Breast epithelium (tissue), 3 donors: Measurements from ENCODE around the gene MTRR.

Experiments used
- POLR2A ChIP-seq: fragments of 450-650 bp; IDR thresholded peaks from one replicate; pipeline ENCODE4 v1.6.1; 2016; ENCODE audit warnings: antibody characterized with exemption, mild to moderate bottlenecking, moderate library complexity
- POLR2AphosphoS5 ChIP-seq, 3 donors: sonication (generic); formaldehyde crosslinking; IDR thresholded peaks; one replicate each; pipeline ENCODE4 v1.6.1; 2017; ENCODE audit warnings: antibody characterized with exemption in 3 of 3
- TF ChIP-seq, protein P1 (sequence below), 3 donors: fragments of 450-650 bp; IDR thresholded peaks; one replicate each; pipeline ENCODE4 v1.5.1; 2016 to 2017; ENCODE audit warnings: antibody characterized with exemption in 3 of 3, mild to moderate bottlenecking in 3 of 3, moderate library complexity in 3 of 3

DNA sequence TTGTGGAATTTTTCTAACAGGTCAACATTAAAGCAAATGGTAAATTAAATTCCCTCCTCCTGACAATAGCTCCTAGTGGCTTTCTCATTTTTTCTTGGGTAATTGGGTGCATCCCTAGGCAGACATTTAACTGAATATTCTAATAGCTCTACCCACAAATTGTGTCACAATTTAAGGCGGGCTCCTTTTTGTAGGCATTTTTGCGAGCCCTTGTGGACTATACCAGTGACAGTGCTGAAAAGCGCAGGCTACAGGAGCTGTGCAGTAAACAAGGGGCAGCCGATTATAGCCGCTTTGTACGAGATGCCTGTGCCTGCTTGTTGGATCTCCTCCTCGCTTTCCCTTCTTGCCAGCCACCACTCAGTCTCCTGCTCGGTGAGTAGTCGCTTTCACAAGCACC, 20.0 kb downstream of the MTRR start:
- TF ChIP-seq POLR2AphosphoS5 (IDR thresholded peaks at IDR 0.05) (no peak), POLR2A (no peak)
- TF ChIP-seq, protein P1, sequence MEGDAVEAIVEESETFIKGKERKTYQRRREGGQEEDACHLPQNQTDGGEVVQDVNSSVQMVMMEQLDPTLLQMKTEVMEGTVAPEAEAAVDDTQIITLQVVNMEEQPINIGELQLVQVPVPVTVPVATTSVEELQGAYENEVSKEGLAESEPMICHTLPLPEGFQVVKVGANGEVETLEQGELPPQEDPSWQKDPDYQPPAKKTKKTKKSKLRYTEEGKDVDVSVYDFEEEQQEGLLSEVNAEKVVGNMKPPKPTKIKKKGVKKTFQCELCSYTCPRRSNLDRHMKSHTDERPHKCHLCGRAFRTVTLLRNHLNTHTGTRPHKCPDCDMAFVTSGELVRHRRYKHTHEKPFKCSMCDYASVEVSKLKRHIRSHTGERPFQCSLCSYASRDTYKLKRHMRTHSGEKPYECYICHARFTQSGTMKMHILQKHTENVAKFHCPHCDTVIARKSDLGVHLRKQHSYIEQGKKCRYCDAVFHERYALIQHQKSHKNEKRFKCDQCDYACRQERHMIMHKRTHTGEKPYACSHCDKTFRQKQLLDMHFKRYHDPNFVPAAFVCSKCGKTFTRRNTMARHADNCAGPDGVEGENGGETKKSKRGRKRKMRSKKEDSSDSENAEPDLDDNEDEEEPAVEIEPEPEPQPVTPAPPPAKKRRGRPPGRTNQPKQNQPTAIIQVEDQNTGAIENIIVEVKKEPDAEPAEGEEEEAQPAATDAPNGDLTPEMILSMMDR (IDR thresholded peaks at IDR 0.05) = no peak
